ENCODE measurements around the gene CDK6.

GRCh38 chr7:92622030-92622429, 214.3 kb downstream of the CDK6 start:
- no peak for TF ChIP-seq EZH2 (IDR thresholded peaks at IDR 0.05; ENCODE audit: borderline replicate concordance, low read depth, low read length, severe bottlenecking)
- TF ChIP-seq, protein P1, sequence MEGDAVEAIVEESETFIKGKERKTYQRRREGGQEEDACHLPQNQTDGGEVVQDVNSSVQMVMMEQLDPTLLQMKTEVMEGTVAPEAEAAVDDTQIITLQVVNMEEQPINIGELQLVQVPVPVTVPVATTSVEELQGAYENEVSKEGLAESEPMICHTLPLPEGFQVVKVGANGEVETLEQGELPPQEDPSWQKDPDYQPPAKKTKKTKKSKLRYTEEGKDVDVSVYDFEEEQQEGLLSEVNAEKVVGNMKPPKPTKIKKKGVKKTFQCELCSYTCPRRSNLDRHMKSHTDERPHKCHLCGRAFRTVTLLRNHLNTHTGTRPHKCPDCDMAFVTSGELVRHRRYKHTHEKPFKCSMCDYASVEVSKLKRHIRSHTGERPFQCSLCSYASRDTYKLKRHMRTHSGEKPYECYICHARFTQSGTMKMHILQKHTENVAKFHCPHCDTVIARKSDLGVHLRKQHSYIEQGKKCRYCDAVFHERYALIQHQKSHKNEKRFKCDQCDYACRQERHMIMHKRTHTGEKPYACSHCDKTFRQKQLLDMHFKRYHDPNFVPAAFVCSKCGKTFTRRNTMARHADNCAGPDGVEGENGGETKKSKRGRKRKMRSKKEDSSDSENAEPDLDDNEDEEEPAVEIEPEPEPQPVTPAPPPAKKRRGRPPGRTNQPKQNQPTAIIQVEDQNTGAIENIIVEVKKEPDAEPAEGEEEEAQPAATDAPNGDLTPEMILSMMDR (IDR thresholded peaks at IDR 0.05; ENCODE audit: borderline replicate concordance, extremely low read depth, low read length, poor library complexity, severe bottlenecking), result no peak
